Hepatocyte (in vitro differentiated cells): Measurements from ENCODE around the gene FSD2. TPM values are rescaled to one million over a fixed set of nuclear protein-coding genes. Genes with fewer than 3 reads are reported as not detected.
"Not testable (repeated sequence)": the region's sequence is repeated elsewhere in the genome, so short reads cannot be mapped to it uniquely, and the experiment has no call there.

Experiments used
- DNase-seq: peaks from one replicate; pipeline ENCODE4 v3.0.0-alpha.2; 2016; ENCODE audit warnings: low spot score
- H2AFZ ChIP-seq: fragments of 200-600 bp; sonication (generic); 2 replicates; pipeline ENCODE4 v1.6.0; 2016; ENCODE audit warnings: antibody characterized with exemption, mild to moderate bottlenecking
- H3K27ac ChIP-seq: fragments of 200-600 bp; sonication (generic); 2 replicates; pipeline ENCODE4 v1.5.1; 2016; ENCODE audit warnings: mild to moderate bottlenecking
- H3K27me3 ChIP-seq: fragments of 200-600 bp; sonication (generic); 2 replicates; pipeline ENCODE4 v1.6.1; 2016
- H3K36me3 ChIP-seq: fragments of 200-600 bp; sonication (generic); replicated peaks from 2 replicates; pipeline ENCODE4 v1.5.1; 2016; ENCODE audit warnings: low read depth; ENCODE audit not compliant: insufficient read depth
- H3K4me1 ChIP-seq: fragments of 200-600 bp; sonication (generic); 2 replicates; pipeline ENCODE4 v1.5.1; 2016; ENCODE audit warnings: mild to moderate bottlenecking, moderate library complexity; ENCODE audit not compliant: insufficient read depth
- H3K4me2 ChIP-seq: fragments of 200-600 bp; sonication (generic); 2 replicates; pipeline ENCODE4 v1.6.0; 2016
- H3K4me3 ChIP-seq: fragments of 200-600 bp; sonication (generic); 2 replicates; pipeline ENCODE4 v1.5.1; 2016; ENCODE audit warnings: mild to moderate bottlenecking
- H3K79me2 ChIP-seq: fragments of 200-600 bp; sonication (generic); 2 replicates; pipeline ENCODE4 v1.6.0; 2017; ENCODE audit warnings: mild to moderate bottlenecking
- H3K9me2 ChIP-seq: fragments of 200-600 bp; sonication (generic); replicated peaks from 2 replicates; pipeline ENCODE4 v1.6.0; 2017; ENCODE audit warnings: mild to moderate bottlenecking; ENCODE audit not compliant: insufficient read depth
- H3K9me3 ChIP-seq: fragments of 200-600 bp; sonication (generic); 2 replicates; pipeline ENCODE4 v1.5.1; 2016; ENCODE audit warnings: low read depth, mild to moderate bottlenecking
- H4K20me1 ChIP-seq: fragments of 200-600 bp; sonication (generic); 2 replicates; pipeline ENCODE4 v1.6.0; 2016; ENCODE audit warnings: mild to moderate bottlenecking; ENCODE audit not compliant: insufficient read depth, poor library complexity, severe bottlenecking
- CTCF ChIP-seq: fragments of 200-600 bp; sonication (generic); IDR thresholded peaks from 2 replicates; pipeline ENCODE4 v1.5.1; 2016; ENCODE audit warnings: antibody characterized with exemption, mild to moderate bottlenecking; ENCODE audit not compliant: poor library complexity
- EZH2 ChIP-seq: fragments of 200-600 bp; sonication (generic); IDR thresholded peaks from 2 replicates; pipeline ENCODE4 v1.6.1; 2016; ENCODE audit warnings: antibody characterized with exemption, mild to moderate bottlenecking, borderline replicate concordance
- EZH2phosphoT487 ChIP-seq: fragments of 200-600 bp; sonication (generic); IDR thresholded peaks from one replicate; pipeline ENCODE4 v1.6.1; 2018; ENCODE audit warnings: antibody characterized with exemption, mild to moderate bottlenecking, low read depth, moderate library complexity; ENCODE audit not compliant: unreplicated experiment, severe bottlenecking
- WGBS: methylation state at CpG from one replicate; pipeline ENCODE4 v1.1.6; 2016; ENCODE audit warnings: low lambda C conversion rate; ENCODE audit errors: missing lambda C conversion rate; 5-methylcytosine and 5-hydroxymethylcytosine counted together
- polyA plus RNA-seq: library from polyadenylated mRNA; unstranded; fragments of >200 nt; fragmentation: Nextera tagmentation; extraction: Ambion mirVana; gene quantifications from 2 replicates; pipeline ENCODE4 v1.2.1, GENCODE V29; 2016
- total RNA-seq: library from RNA; depleted of rRNA; stranded (reverse); fragments of >200 nt; gene quantifications from 2 replicates; pipeline ENCODE4 v1.2.3, GENCODE V29; 2014

Gene FSD2
- total and polyA plus RNA-seq, 2 experiments from 2014 or later = 0.06 TPM; not detected in 1

- 86% methylated on average over 2 of the region's 2 CpGs for WGBS
- no peak overlapping the region for H3K4me2 ChIP-seq
- H3K4me3 ChIP-seq = no peak overlapping the region
- DNase-seq = no peak
- no peaks in the 10 kb centered on the region for H3K79me2 ChIP-seq
- no peaks in the 10 kb centered on the region for H4K20me1 ChIP-seq
- H3K27me3 ChIP-seq = no peaks in the 10 kb centered on the region
- no peaks in the 10 kb centered on the region for H3K4me1 ChIP-seq
- TF ChIP-seq EZH2phosphoT487 (no peak), CTCF (no peak), EZH2 (no peak)
- no peaks in the 10 kb centered on the region for H3K9me3 ChIP-seq
- no peak overlapping the region for H2AFZ ChIP-seq
- H3K27ac ChIP-seq = no peak overlapping the region
- H3K36me3 ChIP-seq = no peaks in the 10 kb centered on the region
- no peaks in the 10 kb centered on the region for H3K9me2 ChIP-seq
Observed at GRCh38 chr15:82767163-82767829, 38.6 kb downstream of the FSD2 start.

GRCh38 chr15:82766201-82766600 lies 39.7 kb downstream of the FSD2 start:
- not testable (repeated sequence) for H3K4me2 ChIP-seq, H3K4me1 ChIP-seq, H3K27ac ChIP-seq, H4K20me1 ChIP-seq, DNase-seq, H3K4me3 ChIP-seq, H2AFZ ChIP-seq, H3K9me2 ChIP-seq, H3K36me3 ChIP-seq, H3K9me3 ChIP-seq, H3K27me3 ChIP-seq, H3K79me2 ChIP-seq
- 87% methylated on average over 7 of the region's 7 CpGs for WGBS

- Histone ChIP-seq H3K27ac (no peak overlapping the region), H4K20me1 (no peaks in the 10 kb centered on the region), H3K9me2 (no peaks in the 10 kb centered on the region), H2AFZ (no peak overlapping the region), H3K4me2 (no peak overlapping the region), H3K4me1 (no peaks in the 10 kb centered on the region), H3K9me3 (no peaks in the 10 kb centered on the region), H3K4me3 (no peak overlapping the region), H3K27me3 (no peaks in the 10 kb centered on the region), H3K79me2 (no peaks in the 10 kb centered on the region), H3K36me3 (no peaks in the 10 kb centered on the region)
- DNase-seq = no peak
- 89% methylated on average over 9 of the region's 9 CpGs for WGBS
- no peak for TF ChIP-seq EZH2phosphoT487
- TF ChIP-seq CTCF = no peak
Observed at GRCh38 chr15:82764740-82765139, 41.1 kb downstream of the FSD2 start.

GRCh38 chr15:82764117-82764490 lies 41.8 kb downstream of the FSD2 start:
- Histone ChIP-seq H3K9me2 (no peaks in the 10 kb centered on the region), H3K79me2 (no peaks in the 10 kb centered on the region), H2AFZ (no peak overlapping the region), H3K4me2 (no peak overlapping the region), H3K9me3 (no peaks in the 10 kb centered on the region), H3K4me1 (no peaks in the 10 kb centered on the region), H3K27ac (no peak overlapping the region), H3K36me3 (no peaks in the 10 kb centered on the region), H3K27me3 (no peaks in the 10 kb centered on the region), H3K4me3 (no peak overlapping the region), H4K20me1 (no peaks in the 10 kb centered on the region)
- TF ChIP-seq CTCF (no peak), EZH2 (no peak), EZH2phosphoT487 (no peak)
- WGBS = 97% methylated on average over 4 of the region's 4 CpGs
- no peak for DNase-seq
